DND-41 (cell line): ENCODE data around the gene MEA1.

Experiments
- ATAC-seq: fragments of 200-7000 bp; cut with Tn5 transposase; 3 replicates; pipeline ENCODE4 v1.9.1; 2021; ENCODE audit warnings: low read depth; ENCODE audit not compliant: insufficient read depth
- DNase-seq: peaks from one replicate; pipeline ENCODE4 v3.0.0-alpha.2; 2020
- H2AFZ ChIP-seq: 2 replicates; pipeline ENCODE4 v1.6.0; 2012; ENCODE audit warnings: low read depth, low read length
- H3K27ac ChIP-seq: 2 replicates; pipeline ENCODE4 v1.5.1; 2012; ENCODE audit warnings: low read length, inconsistent platforms
- H3K27me3 ChIP-seq: fragments of 200-600 bp; sonication (generic); 2 replicates; pipeline ENCODE4 v1.6.0; 2012; ENCODE audit warnings: low read length, mild to moderate bottlenecking, inconsistent platforms; ENCODE audit not compliant: insufficient read depth, poor library complexity
- H3K36me3 ChIP-seq: 2 replicates; pipeline ENCODE4 v1.5.1; 2012; ENCODE audit warnings: low read length, inconsistent platforms; ENCODE audit not compliant: insufficient read depth
- H3K4me1 ChIP-seq: 2 replicates; pipeline ENCODE4 v1.5.1; 2012; ENCODE audit warnings: mild to moderate bottlenecking, low read length; ENCODE audit not compliant: insufficient read depth
- H3K4me2 ChIP-seq: 2 replicates; pipeline ENCODE4 v1.6.0; 2012; ENCODE audit warnings: mild to moderate bottlenecking, moderate library complexity, low read length, inconsistent platforms; ENCODE audit not compliant: insufficient read depth
- H3K4me3 ChIP-seq, 2 experiments: fragments of 200-600 bp in 1 of 2; shearing (Covaris generic) in 1 of 2; 2 replicates each; pipeline ENCODE4 v1.5.1; 2012 to 2016; ENCODE audit warnings: inconsistent platforms in 2 of 2, low read length in 2 of 2, mild to moderate bottlenecking in 2 of 2, low read depth in 1 of 2, moderate library complexity in 1 of 2
- H3K79me2 ChIP-seq: 2 replicates; pipeline ENCODE4 v1.6.0; 2012; ENCODE audit warnings: low read length, inconsistent platforms; ENCODE audit not compliant: insufficient read depth
- H3K9ac ChIP-seq: 2 replicates; pipeline ENCODE4 v1.6.0; 2012; ENCODE audit warnings: low read depth, mild to moderate bottlenecking, inconsistent platforms, low read length, moderate library complexity
- H3K9me3 ChIP-seq: 2 replicates; pipeline ENCODE4 v1.5.1; 2012; ENCODE audit warnings: low read length, moderate library complexity, mild to moderate bottlenecking, inconsistent platforms; ENCODE audit not compliant: insufficient read depth, severe bottlenecking
- H4K20me1 ChIP-seq: 2 replicates; pipeline ENCODE4 v1.6.0; 2012; ENCODE audit warnings: low read length; ENCODE audit not compliant: insufficient read depth
- EZH2 ChIP-seq: IDR thresholded peaks from 3 replicates; pipeline ENCODE4 v1.6.1; 2012; ENCODE audit warnings: borderline replicate concordance, low read depth, mild to moderate bottlenecking, moderate library complexity, low read length, inconsistent platforms; ENCODE audit not compliant: severe bottlenecking
- TF ChIP-seq, protein P1 (sequence below): IDR thresholded peaks from 2 replicates; pipeline ENCODE4 v1.5.1; 2012; ENCODE audit warnings: borderline replicate concordance, low read length, moderate library complexity, mild to moderate bottlenecking; ENCODE audit not compliant: poor library complexity, severe bottlenecking; ENCODE audit errors: extremely low read depth

MEA1 gene

DNA sequence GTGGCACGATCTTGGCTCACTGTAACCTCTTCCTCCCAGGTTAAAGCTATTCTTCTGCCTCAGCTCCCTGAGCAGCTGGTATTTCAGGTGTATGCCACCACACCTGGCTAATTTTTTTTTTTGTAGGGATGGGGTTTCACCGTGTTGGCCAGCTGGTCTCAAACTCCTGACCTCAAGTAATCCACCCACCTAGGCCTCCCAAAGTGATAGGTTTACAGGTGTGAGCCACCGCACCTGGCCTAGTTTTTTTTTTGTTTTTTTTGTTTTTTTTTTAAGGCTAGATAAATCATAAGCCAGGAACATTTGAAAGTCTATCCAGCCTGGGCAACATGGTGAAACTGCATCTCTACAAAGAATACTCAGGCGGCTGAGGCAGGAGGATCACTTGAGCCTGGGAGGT lies 18.6 kb upstream of the MEA1 start:
- ATAC-seq, result no peak

DNA sequence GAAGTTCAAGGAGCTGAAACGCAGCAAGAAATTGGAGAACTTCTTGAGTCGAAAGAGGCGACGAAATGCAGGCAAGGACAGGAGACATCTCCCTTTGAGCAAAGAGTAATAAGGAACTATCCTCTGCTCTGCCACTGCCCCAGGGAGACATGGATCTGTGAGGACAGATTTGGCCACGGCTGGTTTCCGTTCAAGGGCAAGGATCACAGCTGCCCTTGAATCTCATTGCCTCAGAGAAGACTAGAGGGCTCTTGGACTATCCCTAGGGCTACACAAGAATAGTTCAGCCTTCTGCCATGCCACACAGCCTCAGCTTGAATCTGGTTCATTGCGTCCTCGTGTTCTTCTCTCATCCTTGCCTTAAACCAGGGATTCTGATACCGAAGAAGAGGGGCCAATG lies 15.4 kb upstream of the MEA1 start:
- Histone ChIP-seq H3K27me3 (no peaks in the 10 kb centered on the region), H2AFZ (no peak overlapping the region), H3K9me3 (no peaks in the 10 kb centered on the region), H3K4me2 (no peak overlapping the region), H3K4me3 (no peak overlapping the region), H3K79me2 (peaks cover 12% of the 10 kb centered on the region), H3K4me1 (peaks cover 4% of the 10 kb centered on the region; the same call in 1 of the 2 replicates), H3K36me3 (peaks cover 78% of the 10 kb centered on the region), H3K27ac (no peak overlapping the region), H3K9ac (no peak overlapping the region), H4K20me1 (peaks cover 9% of the 10 kb centered on the region)
- ATAC-seq, result no peak
- TF ChIP-seq, protein P1, sequence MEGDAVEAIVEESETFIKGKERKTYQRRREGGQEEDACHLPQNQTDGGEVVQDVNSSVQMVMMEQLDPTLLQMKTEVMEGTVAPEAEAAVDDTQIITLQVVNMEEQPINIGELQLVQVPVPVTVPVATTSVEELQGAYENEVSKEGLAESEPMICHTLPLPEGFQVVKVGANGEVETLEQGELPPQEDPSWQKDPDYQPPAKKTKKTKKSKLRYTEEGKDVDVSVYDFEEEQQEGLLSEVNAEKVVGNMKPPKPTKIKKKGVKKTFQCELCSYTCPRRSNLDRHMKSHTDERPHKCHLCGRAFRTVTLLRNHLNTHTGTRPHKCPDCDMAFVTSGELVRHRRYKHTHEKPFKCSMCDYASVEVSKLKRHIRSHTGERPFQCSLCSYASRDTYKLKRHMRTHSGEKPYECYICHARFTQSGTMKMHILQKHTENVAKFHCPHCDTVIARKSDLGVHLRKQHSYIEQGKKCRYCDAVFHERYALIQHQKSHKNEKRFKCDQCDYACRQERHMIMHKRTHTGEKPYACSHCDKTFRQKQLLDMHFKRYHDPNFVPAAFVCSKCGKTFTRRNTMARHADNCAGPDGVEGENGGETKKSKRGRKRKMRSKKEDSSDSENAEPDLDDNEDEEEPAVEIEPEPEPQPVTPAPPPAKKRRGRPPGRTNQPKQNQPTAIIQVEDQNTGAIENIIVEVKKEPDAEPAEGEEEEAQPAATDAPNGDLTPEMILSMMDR, result no peak
- TF ChIP-seq EZH2, result no peak
- DNase-seq, result no peak

More for the DNA sequence above, 18.6 kb upstream of the MEA1 start:
- H2AFZ ChIP-seq, result no peak overlapping the region
- no peak for TF ChIP-seq EZH2
- TF ChIP-seq, protein P1, result no peak
- no peak overlapping the region for H3K27ac ChIP-seq
- peaks cover 71% of the 10 kb centered on the region for H3K36me3 ChIP-seq
- no peaks in the 10 kb centered on the region for H3K4me1 ChIP-seq
- no peaks in the 10 kb centered on the region for H3K9me3 ChIP-seq
- peaks cover under 1% of the 10 kb centered on the region; the same call in 1 of the 2 replicates for H3K79me2 ChIP-seq
- H3K4me2 ChIP-seq, result no peak overlapping the region
- H4K20me1 ChIP-seq, result peaks cover 3% of the 10 kb centered on the region; the same call in 1 of the 2 replicates
- no peak overlapping the region for H3K4me3 ChIP-seq
- no peak overlapping the region for H3K9ac ChIP-seq
- no peak for DNase-seq
- no peaks in the 10 kb centered on the region for H3K27me3 ChIP-seq

DNA sequence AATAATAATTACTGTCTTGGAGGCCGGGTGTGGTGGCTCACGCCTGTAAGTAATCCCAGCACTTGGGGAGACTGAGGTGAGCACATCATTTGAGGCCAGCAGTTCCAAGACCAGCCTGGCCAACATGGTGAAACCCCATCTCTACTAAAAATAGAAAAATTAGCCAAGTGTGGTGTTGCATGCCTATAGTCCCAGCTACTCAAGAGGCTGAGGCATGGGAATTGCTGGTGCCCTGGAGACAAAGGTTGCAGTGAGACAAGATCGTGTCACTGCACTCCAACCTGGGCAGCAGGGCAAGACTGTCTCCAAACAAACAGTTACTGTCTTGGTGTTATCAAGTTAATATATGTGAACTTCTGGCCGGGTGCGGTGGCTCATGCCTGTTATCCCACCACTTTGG lies 12.6 kb upstream of the MEA1 start:
- Histone ChIP-seq H2AFZ (no peak overlapping the region), H3K9me3 (no peaks in the 10 kb centered on the region), H3K4me2 (no peak overlapping the region), H4K20me1 (peaks cover 18% of the 10 kb centered on the region), H3K79me2 (peaks cover 38% of the 10 kb centered on the region), H3K4me1 (peaks cover 22% of the 10 kb centered on the region), H3K36me3 (peaks cover 69% of the 10 kb centered on the region), H3K27ac (no peak overlapping the region), H3K4me3 (no peak overlapping the region), H3K9ac (no peak overlapping the region), H3K27me3 (no peaks in the 10 kb centered on the region)
- DNase-seq (no peak), ATAC-seq (no peak)
- no peak for TF ChIP-seq EZH2
- TF ChIP-seq, protein P1, result no peak

DNA sequence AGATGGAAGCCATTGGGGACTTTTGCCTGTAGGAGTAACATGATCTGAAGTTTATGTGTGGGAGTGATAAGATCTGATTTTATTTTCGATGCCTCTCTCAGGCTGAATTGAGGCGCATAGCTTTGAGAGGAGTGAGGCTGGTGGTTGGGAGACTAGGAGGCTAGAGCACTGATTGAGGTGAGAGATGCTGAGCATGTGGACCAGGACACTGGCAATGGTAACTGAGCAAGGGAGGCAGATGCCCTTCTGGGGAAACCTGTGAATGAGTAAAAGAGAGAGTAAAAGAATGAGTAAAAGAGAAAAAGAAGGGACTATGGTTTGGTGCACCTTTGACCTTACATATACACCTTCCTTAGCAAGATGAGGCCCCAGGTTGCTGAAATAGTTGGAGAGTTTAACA lies 10.7 kb upstream of the MEA1 start:
- H3K4me3 ChIP-seq, result no peak overlapping the region
- TF ChIP-seq EZH2, result no peak
- TF ChIP-seq, protein P1, result no peak
- peaks cover 44% of the 10 kb centered on the region for H3K79me2 ChIP-seq
- DNase-seq (no peak), ATAC-seq (no peak)
- no peaks in the 10 kb centered on the region for H3K27me3 ChIP-seq
- H3K4me2 ChIP-seq, result peak overlapping the region; percentile 0; the same call in 1 of the 2 replicates
- peaks cover 18% of the 10 kb centered on the region for H4K20me1 ChIP-seq
- H3K9ac ChIP-seq, result no peak overlapping the region
- H3K4me1 ChIP-seq, result peaks cover 38% of the 10 kb centered on the region
- peaks cover 75% of the 10 kb centered on the region for H3K36me3 ChIP-seq
- H3K27ac ChIP-seq, result no peak overlapping the region
- no peak overlapping the region for H2AFZ ChIP-seq
- no peaks in the 10 kb centered on the region for H3K9me3 ChIP-seq
